Keratinocyte (primary cell): Measurements from ENCODE around the gene CLRN1. TPM values are rescaled to one million over a fixed set of nuclear protein-coding genes. Genes with fewer than 3 reads are reported as not detected.

Experiments used
- DNase-seq: peaks from one replicate; pipeline ENCODE4 v3.0.0-alpha.2; 2011; ENCODE audit warnings: low read depth, missing footprints, low spot score
- FAIRE-seq: peaks from 2 replicates; lab custom pipeline; 2011; peaks lifted over from hg19 to GRCh38; lab: Jason Lieb, UNC
- H2AFZ ChIP-seq: 2 replicates; pipeline ENCODE4 v1.6.0; 2012; ENCODE audit warnings: low read length, control low read depth, inconsistent platforms; ENCODE audit not compliant: control insufficient read depth
- H3K27ac ChIP-seq: 2 replicates; pipeline ENCODE4 v1.5.1; 2011; ENCODE audit warnings: low read length; ENCODE audit not compliant: control insufficient read depth, insufficient read depth
- H3K27me3 ChIP-seq: 3 replicates; pipeline ENCODE4 v1.6.0; 2011; ENCODE audit warnings: low read length; ENCODE audit not compliant: control insufficient read depth, insufficient read depth; ENCODE audit errors: extremely low read depth
- H3K36me3 ChIP-seq, 2 experiments: 2 replicates in 1 of 2; 3 replicates in 1 of 2; pipeline ENCODE4 v1.5.1; 2011; ENCODE audit warnings: low read length in 2 of 2, mild to moderate bottlenecking in 1 of 2; ENCODE audit not compliant: control insufficient read depth in 2 of 2, insufficient read depth in 2 of 2; ENCODE audit errors: extremely low read depth in 1 of 2
- H3K4me1 ChIP-seq: 3 replicates; pipeline ENCODE4 v1.5.1; 2011; ENCODE audit warnings: low read length; ENCODE audit not compliant: control insufficient read depth, insufficient read depth; ENCODE audit errors: extremely low read depth
- H3K4me2 ChIP-seq: 3 replicates; pipeline ENCODE4 v1.6.0; 2011; ENCODE audit warnings: low read depth, low read length; ENCODE audit not compliant: control insufficient read depth, insufficient read depth; ENCODE audit errors: extremely low read depth
- H3K4me3 ChIP-seq, 3 experiments: fragments of 200-600 bp in 1 of 3; sonication (generic) in 1 of 3; 2 replicates in 2 of 3; 3 replicates in 1 of 3; pipeline ENCODE4 v1.5.1; 2011 to 2016; ENCODE audit warnings: low read length in 3 of 3, mild to moderate bottlenecking in 3 of 3, control low read depth in 2 of 3, inconsistent platforms in 1 of 3, low read depth in 1 of 3, mixed read lengths in 1 of 3, mixed run types in 1 of 3, moderate library complexity in 1 of 3; ENCODE audit not compliant: control insufficient read depth in 2 of 3, insufficient read depth in 2 of 3; ENCODE audit errors: extremely low read depth in 1 of 3
- H3K79me2 ChIP-seq: 2 replicates; pipeline ENCODE4 v1.6.0; 2012; ENCODE audit warnings: low read length; ENCODE audit not compliant: control insufficient read depth, insufficient read depth
- H3K9ac ChIP-seq: 3 replicates; pipeline ENCODE4 v1.6.0; 2011; ENCODE audit warnings: low read length; ENCODE audit not compliant: control insufficient read depth, insufficient read depth; ENCODE audit errors: extremely low read depth
- H3K9me1 ChIP-seq: 3 replicates; pipeline ENCODE4 v1.6.0; 2011; ENCODE audit warnings: low read length; ENCODE audit not compliant: control insufficient read depth, insufficient read depth; ENCODE audit errors: extremely low read depth
- H3K9me3 ChIP-seq: 2 replicates; pipeline ENCODE4 v1.5.1; 2012; ENCODE audit warnings: low read depth, low read length; ENCODE audit not compliant: control insufficient read depth
- H4K20me1 ChIP-seq: 3 replicates; pipeline ENCODE4 v1.6.0; 2011; ENCODE audit warnings: low read length; ENCODE audit not compliant: control insufficient read depth, insufficient read depth; ENCODE audit errors: extremely low read depth
- EZH2 ChIP-seq: IDR thresholded peaks from one replicate; pipeline ENCODE4 v1.6.1; 2012; ENCODE audit warnings: inconsistent platforms, mild to moderate bottlenecking, low read length, moderate library complexity
- dilution Hi-C: fragments of 300-500 bp; cut with MboI; formaldehyde crosslinking; loops from one replicate; pipeline ENCODE4 v1.7.0; 2020; ENCODE audit warnings: low sequenced_read_pairs; ENCODE audit not compliant: extremely low pct_ligation_motif_present
- polyA plus RNA-seq, 5 experiments: library from polyadenylated mRNA; depleted of rRNA in 3 of 5; stranded (reverse) in 3 of 5; stranded (forward) in 1 of 5; unstranded in 1 of 5; fragments of >200 nt; gene quantifications; 1 replicate in 1 of 5; 2 replicates in 3 of 5; 3 replicates in 1 of 5; pipeline versions ENCODE4 v1.2.1 to v1.2.3, GENCODE V29; 2011 to 2012; ENCODE audit warnings: missing spikeins in 2 of 5, low read depth in 1 of 5, low replicate concordance in 1 of 5
- TF ChIP-seq, protein P1 (sequence below), 3 experiments: IDR thresholded peaks in 1 of 3; conservative IDR thresholded peaks in 1 of 3; optimal IDR thresholded peaks in 1 of 3; 2 replicates in 2 of 3; 3 replicates in 1 of 3; pipeline versions ENCODE3 to v1.5.1; 2011; ENCODE audit warnings: low read length in 3 of 3, mild to moderate bottlenecking in 3 of 3, moderate library complexity in 2 of 3, control low read depth in 1 of 3, inconsistent platforms in 1 of 3; ENCODE audit not compliant: insufficient read depth in 2 of 3; ENCODE audit errors: extremely low read depth in 1 of 3

CLRN1 gene
- polyA plus RNA-seq, 1 donor (not counting 4 experiments of a cell fraction or from before 2014, with no cell fraction given), result not detected

DNA sequence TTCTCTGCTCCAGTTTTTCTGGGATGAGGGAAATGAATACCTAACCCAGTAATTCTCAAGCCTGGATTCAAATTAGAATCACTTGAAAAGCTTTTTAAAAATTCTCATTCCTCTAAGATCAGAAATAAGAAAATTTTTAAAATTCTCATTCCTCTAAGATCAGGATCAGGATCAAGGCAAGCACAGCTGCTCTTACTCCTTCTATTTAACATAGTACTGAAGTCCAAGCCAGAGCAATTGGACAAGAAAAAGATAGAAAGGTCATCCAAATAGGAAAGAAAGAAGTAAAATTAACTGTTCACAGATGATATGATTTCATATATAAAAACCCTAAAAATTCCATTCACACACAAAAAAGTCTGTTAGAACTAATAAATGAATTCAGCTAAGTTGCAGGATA, 24.2 kb upstream of the CLRN1 start:
- H3K4me1 ChIP-seq, result no peaks in the 10 kb centered on the region
- no peak overlapping the region for H3K4me2 ChIP-seq
- dilution Hi-C loops, result no loop called here
- H3K9ac ChIP-seq, result no peak overlapping the region
- no peak for DNase-seq
- H3K27ac ChIP-seq, result no peak overlapping the region
- H4K20me1 ChIP-seq, result no peaks in the 10 kb centered on the region
- H3K9me1 ChIP-seq, result no peaks in the 10 kb centered on the region
- no peaks in the 10 kb centered on the region for H3K79me2 ChIP-seq
- no peak for FAIRE-seq
- no peaks in the 10 kb centered on the region for H3K36me3 ChIP-seq
- no peaks in the 10 kb centered on the region for H3K9me3 ChIP-seq
- no peak for TF ChIP-seq EZH2
- TF ChIP-seq, protein P1, sequence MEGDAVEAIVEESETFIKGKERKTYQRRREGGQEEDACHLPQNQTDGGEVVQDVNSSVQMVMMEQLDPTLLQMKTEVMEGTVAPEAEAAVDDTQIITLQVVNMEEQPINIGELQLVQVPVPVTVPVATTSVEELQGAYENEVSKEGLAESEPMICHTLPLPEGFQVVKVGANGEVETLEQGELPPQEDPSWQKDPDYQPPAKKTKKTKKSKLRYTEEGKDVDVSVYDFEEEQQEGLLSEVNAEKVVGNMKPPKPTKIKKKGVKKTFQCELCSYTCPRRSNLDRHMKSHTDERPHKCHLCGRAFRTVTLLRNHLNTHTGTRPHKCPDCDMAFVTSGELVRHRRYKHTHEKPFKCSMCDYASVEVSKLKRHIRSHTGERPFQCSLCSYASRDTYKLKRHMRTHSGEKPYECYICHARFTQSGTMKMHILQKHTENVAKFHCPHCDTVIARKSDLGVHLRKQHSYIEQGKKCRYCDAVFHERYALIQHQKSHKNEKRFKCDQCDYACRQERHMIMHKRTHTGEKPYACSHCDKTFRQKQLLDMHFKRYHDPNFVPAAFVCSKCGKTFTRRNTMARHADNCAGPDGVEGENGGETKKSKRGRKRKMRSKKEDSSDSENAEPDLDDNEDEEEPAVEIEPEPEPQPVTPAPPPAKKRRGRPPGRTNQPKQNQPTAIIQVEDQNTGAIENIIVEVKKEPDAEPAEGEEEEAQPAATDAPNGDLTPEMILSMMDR (optimal IDR thresholded peaks at IDR 0.05 in 1 of 3, IDR thresholded peaks at IDR 0.05 in 1 of 3, conservative IDR thresholded peaks at IDR 0.05 in 1 of 3; ENCODE audit: extremely low read depth in 1 of 3, insufficient read depth in 2 of 3, low read length in 3 of 3), result no peak
- no peak overlapping the region for H3K4me3 ChIP-seq
- no peak overlapping the region for H2AFZ ChIP-seq
- H3K27me3 ChIP-seq, result peaks cover 10% of the 10 kb centered on the region

DNA sequence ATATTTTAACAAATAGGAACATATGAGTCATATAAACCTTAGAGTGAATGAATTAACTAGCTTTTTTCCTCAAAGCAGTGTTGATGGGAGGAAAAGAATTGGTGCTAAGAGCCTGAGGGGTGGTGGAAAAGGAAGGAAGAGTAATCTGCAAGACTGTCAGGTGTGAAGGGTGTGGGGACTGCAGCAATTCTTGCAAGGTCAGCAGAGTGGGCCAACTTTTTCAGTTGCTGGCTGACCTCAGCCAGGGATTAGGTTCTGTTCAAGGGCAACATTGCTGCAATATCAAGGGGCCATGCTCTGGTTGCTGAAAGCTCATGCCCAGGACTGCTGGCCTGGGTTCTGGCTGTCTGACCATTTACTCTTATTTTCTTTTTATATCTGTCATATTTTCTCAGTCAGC, 23.0 kb upstream of the CLRN1 start:
- Histone ChIP-seq H3K9me3 (no peaks in the 10 kb centered on the region), H3K36me3 (no peaks in the 10 kb centered on the region), H3K4me1 (no peaks in the 10 kb centered on the region), H2AFZ (no peak overlapping the region), H3K4me2 (no peak overlapping the region), H4K20me1 (no peaks in the 10 kb centered on the region), H3K27me3 (peaks cover 18% of the 10 kb centered on the region), H3K27ac (no peak overlapping the region), H3K79me2 (no peaks in the 10 kb centered on the region), H3K9ac (no peak overlapping the region), H3K9me1 (no peaks in the 10 kb centered on the region), H3K4me3 (no peak overlapping the region)
- DNase-seq (no peak), FAIRE-seq (no peak)
- dilution Hi-C loops, result no loop called here
- TF ChIP-seq, protein P1 (optimal IDR thresholded peaks at IDR 0.05 in 1 of 3, IDR thresholded peaks at IDR 0.05 in 1 of 3, conservative IDR thresholded peaks at IDR 0.05 in 1 of 3; ENCODE audit: extremely low read depth in 1 of 3, insufficient read depth in 2 of 3, low read length in 3 of 3), result no peak
- no peak for TF ChIP-seq EZH2
